Neural cell (in vitro differentiated cells): ENCODE results near the gene TNPO2. TPM values are rescaled to one million over a fixed set of nuclear protein-coding genes. Genes with fewer than 3 reads are reported as not detected.
A peak's percentile ranks its signal among the peaks of the same experiment; 100 is the strongest.
"Not testable (repeated sequence)": the region's sequence is repeated elsewhere in the genome, so short reads cannot be mapped to it uniquely, and the experiment has no call there.

Experiments used
- H2AFZ ChIP-seq: fragments of 200-600, 300-800 bp; sonication (generic), shearing (Covaris generic); 2 replicates; pipeline ENCODE4 v1.6.0; 2014; ENCODE audit warnings: low read depth, mild to moderate bottlenecking, antibody characterized with exemption, low read length, moderate library complexity
- H3F3A ChIP-seq: fragments of 200-600 bp; shearing (Covaris generic); 2 replicates; pipeline ENCODE4 v1.6.1; 2016; ENCODE audit warnings: mild to moderate bottlenecking, moderate library complexity, mixed read lengths, antibody characterized with exemption, low read length; ENCODE audit not compliant: insufficient read depth, poor library complexity, severe bottlenecking
- H3K27ac ChIP-seq: fragments of 200-600, 300-800 bp; sonication (generic), shearing (Covaris generic); 2 replicates; pipeline ENCODE4 v1.5.1; 2014; ENCODE audit warnings: mild to moderate bottlenecking, low read length, moderate library complexity
- H3K27me3 ChIP-seq: fragments of 300-800, 200-600 bp; sonication (generic), shearing (Covaris generic); 2 replicates; pipeline ENCODE4 v1.6.0; 2014; ENCODE audit warnings: mild to moderate bottlenecking, low read depth, low read length, moderate library complexity; ENCODE audit not compliant: insufficient read depth
- H3K36me3 ChIP-seq: fragments of 300-800, 200-600 bp; sonication (generic), shearing (Covaris generic); 2 replicates; pipeline ENCODE4 v1.5.1; 2014; ENCODE audit warnings: mild to moderate bottlenecking, antibody characterized with exemption, low read length, moderate library complexity; ENCODE audit not compliant: insufficient read depth
- H3K4me2 ChIP-seq: fragments of 300-800, 200-600 bp; sonication (generic), shearing (Covaris generic); 2 replicates; pipeline ENCODE4 v1.6.0; 2014; ENCODE audit warnings: mild to moderate bottlenecking, low read length
- H3K4me3 ChIP-seq: fragments of 300-800, 200-600 bp; sonication (generic), shearing (Covaris generic); 2 replicates; pipeline ENCODE4 v1.5.1; 2014; ENCODE audit warnings: mild to moderate bottlenecking, low read length, moderate library complexity
- H3K79me2 ChIP-seq: fragments of 200-600 bp; shearing (Covaris generic); replicated peaks from 2 replicates; pipeline ENCODE4 v1.6.0; 2014; ENCODE audit warnings: mild to moderate bottlenecking, low read length, moderate library complexity; ENCODE audit not compliant: insufficient read depth
- H3K9ac ChIP-seq: fragments of 300-800, 200-600 bp; sonication (generic), shearing (Covaris generic); 2 replicates; pipeline ENCODE4 v1.6.1; 2016; ENCODE audit warnings: mild to moderate bottlenecking, low read length, mixed read lengths
- H3K9me2 ChIP-seq: fragments of 200-600 bp; shearing (Covaris generic); 2 replicates; pipeline ENCODE4 v1.6.1; 2016; ENCODE audit warnings: mild to moderate bottlenecking, low read length, mixed read lengths; ENCODE audit not compliant: insufficient read depth
- H3K9me3 ChIP-seq: fragments of 200-600, 300-800 bp; sonication (generic), shearing (Covaris generic); 2 replicates; pipeline ENCODE4 v1.6.1; 2016; ENCODE audit warnings: mild to moderate bottlenecking, mixed run types, low read length, moderate library complexity, mixed read lengths
- H4K20me1 ChIP-seq: fragments of 200-600 bp; shearing (Covaris generic); 2 replicates; pipeline ENCODE4 v1.6.1; 2016; ENCODE audit warnings: mild to moderate bottlenecking, mixed run types; ENCODE audit not compliant: insufficient read depth
- CTCF ChIP-seq: fragments of 450-650 bp; IDR thresholded peaks from 2 replicates; pipeline ENCODE4 v1.5.1; 2014; ENCODE audit warnings: antibody characterized with exemption, mild to moderate bottlenecking, moderate library complexity; ENCODE audit not compliant: poor library complexity, severe bottlenecking
- EP300 ChIP-seq: fragments of 450-650 bp; conservative IDR thresholded peaks from 2 replicates; pipeline ENCODE4 v1.6.1; 2014; ENCODE audit warnings: antibody characterized with exemption, mild to moderate bottlenecking, moderate library complexity; ENCODE audit not compliant: poor library complexity, severe bottlenecking
- EZH2 ChIP-seq: fragments of 200-600, 300-800 bp; shearing (Covaris generic), sonication (generic); IDR thresholded peaks from 2 replicates; pipeline ENCODE4 v1.6.1; 2014; ENCODE audit warnings: antibody characterized with exemption, low read length, borderline replicate concordance, mild to moderate bottlenecking; ENCODE audit not compliant: insufficient read depth, poor library complexity, severe bottlenecking
- MXI1 ChIP-seq: fragments of 450-650 bp; conservative IDR thresholded peaks from 2 replicates; pipeline ENCODE4 v1.6.1; 2014; ENCODE audit warnings: antibody characterized with exemption, mild to moderate bottlenecking; ENCODE audit not compliant: poor library complexity, severe bottlenecking
- POLR2AphosphoS5 ChIP-seq: IDR thresholded peaks from 2 replicates; pipeline ENCODE4 v1.6.1; 2012
- RAD21 ChIP-seq: fragments of 450-650 bp; conservative IDR thresholded peaks from 2 replicates; pipeline ENCODE4 v1.6.1; 2014; ENCODE audit warnings: antibody characterized with exemption, mild to moderate bottlenecking, moderate library complexity
- REST ChIP-seq: IDR thresholded peaks from 2 replicates; pipeline ENCODE4 v1.6.1; 2012; ENCODE audit warnings: borderline replicate concordance
- SMC3 ChIP-seq: fragments of 450-650 bp; conservative IDR thresholded peaks from 2 replicates; pipeline ENCODE4 v1.6.1; 2014; ENCODE audit warnings: antibody characterized with exemption, mild to moderate bottlenecking, moderate library complexity; ENCODE audit not compliant: poor library complexity
- TAF1 ChIP-seq: IDR thresholded peaks from 2 replicates; pipeline ENCODE4 v1.6.1; 2012; ENCODE audit warnings: low read depth
- polyA plus RNA-seq: library from polyadenylated mRNA; depleted of rRNA; stranded (reverse); fragments of >200 nt; gene quantifications from 2 replicates; pipeline ENCODE4 v1.2.3, GENCODE V29; 2014

Gene TNPO2
- polyA plus RNA-seq, 1 donor from 2014 or later = 98.6 TPM

- Histone ChIP-seq H2AFZ (no peak overlapping the region), H3K27ac (no peak overlapping the region), H3K79me2 (peaks cover 12% of the 10 kb centered on the region), H3K9ac (no peak overlapping the region), H4K20me1 (peaks cover 3% of the 10 kb centered on the region), H3K4me2 (no peak overlapping the region), H3F3A (peaks cover 6% of the 10 kb centered on the region), H3K4me3 (peak overlapping the region; percentile 45), H3K9me2 (no peaks in the 10 kb centered on the region), H3K27me3 (no peaks in the 10 kb centered on the region), H3K36me3 (peaks cover 5% of the 10 kb centered on the region), H3K9me3 (no peaks in the 10 kb centered on the region)
- no peak for TF ChIP-seq TAF1
- TF ChIP-seq REST = no peak
- no peak for TF ChIP-seq POLR2AphosphoS5
- no peak for TF ChIP-seq RAD21
- TF ChIP-seq EZH2 = no peak
- no peak for TF ChIP-seq SMC3
- TF ChIP-seq MXI1 = no peak
- no peak for TF ChIP-seq EP300
- no peak for TF ChIP-seq CTCF
Observed at GRCh38 chr19:12680034-12680433, 43.7 kb downstream of the TNPO2 start.

- H3K27ac ChIP-seq, H3K27me3 ChIP-seq, H3K9me2 ChIP-seq, H3K9ac ChIP-seq, H2AFZ ChIP-seq, H3F3A ChIP-seq, H3K36me3 ChIP-seq, H3K4me2 ChIP-seq, H3K4me3 ChIP-seq, H4K20me1 ChIP-seq, H3K9me3 ChIP-seq: not testable (repeated sequence)
- H3K79me2 ChIP-seq = peaks cover 12% of the 10 kb centered on the region
Observed at GRCh38 chr19:12678039-12678438, 45.7 kb downstream of the TNPO2 start.

GRCh38 chr19:12676928-12677327, 46.8 kb downstream of the TNPO2 start:
- no peaks in the 10 kb centered on the region for H3K9me3 ChIP-seq
- no peak overlapping the region for H3K4me3 ChIP-seq
- H3K4me2 ChIP-seq = no peak overlapping the region
- H3K9me2 ChIP-seq = no peaks in the 10 kb centered on the region
- peaks cover 5% of the 10 kb centered on the region for H3K36me3 ChIP-seq
- no peaks in the 10 kb centered on the region for H3K27me3 ChIP-seq
- peaks cover 12% of the 10 kb centered on the region for H3K79me2 ChIP-seq
- no peak overlapping the region for H3K27ac ChIP-seq
- H3K9ac ChIP-seq = no peak overlapping the region
- H2AFZ ChIP-seq = no peak overlapping the region
- H4K20me1 ChIP-seq = peaks cover 3% of the 10 kb centered on the region
- H3F3A ChIP-seq = peaks cover 6% of the 10 kb centered on the region
- TF ChIP-seq RAD21 (no peak), REST (no peak), CTCF (no peak), POLR2AphosphoS5 (no peak), TAF1 (no peak), SMC3 (no peak), EP300 (no peak), EZH2 (no peak), MXI1 (no peak)
